ENCODE results near the gene CDK11A. TPM values are rescaled to one million over a fixed set of nuclear protein-coding genes. Genes with fewer than 3 reads are reported as not detected.
A peak's percentile ranks its signal among the peaks of the same experiment; 100 is the strongest.
"Not testable (repeated sequence)": the region's sequence is repeated elsewhere in the genome, so short reads cannot be mapped to it uniquely, and the experiment has no call there.

Gene CDK11A
- total RNA-seq, 1 donor from 2014 or later = 10.3 TPM

DNA sequence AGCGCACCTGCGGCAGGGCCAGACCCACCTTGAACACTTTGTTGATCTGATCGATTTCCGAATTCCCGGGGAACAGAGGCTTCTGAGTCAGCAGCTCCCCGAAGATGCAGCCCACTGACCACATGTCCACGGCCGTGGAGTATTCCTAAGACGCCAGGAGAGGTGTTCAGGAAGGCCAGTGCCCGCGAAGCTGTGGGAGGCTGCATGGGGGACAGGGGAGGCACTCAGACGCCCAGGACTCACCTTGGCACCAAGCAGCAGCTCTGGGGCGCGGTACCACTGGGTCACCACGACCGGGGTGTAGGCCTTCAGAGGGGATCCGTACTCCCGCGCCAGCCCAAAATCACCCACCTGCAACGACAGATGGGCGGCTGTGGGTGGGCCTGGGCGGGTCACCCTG lies 20.4 kb downstream of the CDK11A start:
- H3K4me3 ChIP-seq (ENCODE audit: low read depth, low read length) = no peak overlapping the region
- TF ChIP-seq, protein P1, sequence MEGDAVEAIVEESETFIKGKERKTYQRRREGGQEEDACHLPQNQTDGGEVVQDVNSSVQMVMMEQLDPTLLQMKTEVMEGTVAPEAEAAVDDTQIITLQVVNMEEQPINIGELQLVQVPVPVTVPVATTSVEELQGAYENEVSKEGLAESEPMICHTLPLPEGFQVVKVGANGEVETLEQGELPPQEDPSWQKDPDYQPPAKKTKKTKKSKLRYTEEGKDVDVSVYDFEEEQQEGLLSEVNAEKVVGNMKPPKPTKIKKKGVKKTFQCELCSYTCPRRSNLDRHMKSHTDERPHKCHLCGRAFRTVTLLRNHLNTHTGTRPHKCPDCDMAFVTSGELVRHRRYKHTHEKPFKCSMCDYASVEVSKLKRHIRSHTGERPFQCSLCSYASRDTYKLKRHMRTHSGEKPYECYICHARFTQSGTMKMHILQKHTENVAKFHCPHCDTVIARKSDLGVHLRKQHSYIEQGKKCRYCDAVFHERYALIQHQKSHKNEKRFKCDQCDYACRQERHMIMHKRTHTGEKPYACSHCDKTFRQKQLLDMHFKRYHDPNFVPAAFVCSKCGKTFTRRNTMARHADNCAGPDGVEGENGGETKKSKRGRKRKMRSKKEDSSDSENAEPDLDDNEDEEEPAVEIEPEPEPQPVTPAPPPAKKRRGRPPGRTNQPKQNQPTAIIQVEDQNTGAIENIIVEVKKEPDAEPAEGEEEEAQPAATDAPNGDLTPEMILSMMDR (conservative IDR thresholded peaks at IDR 0.05; ENCODE audit: low read depth, low read length) = no peak
- no peak for DNase-seq (ENCODE audit: low read depth)

DNA sequence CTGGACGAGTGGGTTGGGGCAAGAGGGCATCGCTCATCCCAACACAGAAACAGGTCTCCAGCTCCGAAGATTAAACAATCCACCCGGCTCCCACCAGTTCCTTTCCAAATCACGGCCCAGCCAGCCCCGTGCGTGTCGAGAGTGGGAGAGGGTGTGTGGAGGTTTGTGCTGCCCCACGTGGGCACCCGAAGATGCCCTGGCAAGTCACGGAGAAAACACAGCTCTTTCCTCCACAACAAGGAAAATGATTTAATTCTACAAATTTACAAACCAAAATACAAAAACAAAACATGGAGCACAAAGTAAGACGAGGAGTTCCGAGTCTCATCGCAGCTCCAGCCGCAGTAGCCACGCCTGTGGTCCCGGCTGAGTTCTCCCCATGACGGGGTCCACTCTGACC lies 21.7 kb downstream of the CDK11A start:
- not testable (repeated sequence) for H3K4me3 ChIP-seq (ENCODE audit: low read depth, low read length); DNase-seq (ENCODE audit: low read depth)

DNA sequence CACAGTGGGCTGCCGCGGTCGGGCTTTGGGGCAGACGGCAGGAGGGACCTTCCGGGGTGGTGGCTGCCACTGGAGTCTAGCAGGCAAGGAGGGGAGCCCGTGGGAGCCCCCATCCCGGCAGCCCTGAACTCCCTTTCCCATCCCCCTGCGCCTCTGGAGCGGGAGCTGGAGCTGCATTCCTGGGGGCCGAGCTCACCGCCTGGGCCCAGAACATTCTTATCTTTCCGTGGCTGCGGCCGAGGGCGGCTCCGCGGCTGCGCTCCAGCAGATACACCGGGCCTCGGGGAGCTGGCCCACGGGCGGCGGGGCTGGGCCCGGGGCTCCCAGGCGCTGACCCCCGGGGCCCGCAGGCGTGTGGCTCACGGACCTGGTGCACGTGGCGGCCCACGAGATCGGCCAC lies 23.6 kb downstream of the CDK11A start:
- H3K4me3 ChIP-seq (ENCODE audit: low read depth, low read length); DNase-seq (ENCODE audit: low read depth): not testable (repeated sequence)

DNA sequence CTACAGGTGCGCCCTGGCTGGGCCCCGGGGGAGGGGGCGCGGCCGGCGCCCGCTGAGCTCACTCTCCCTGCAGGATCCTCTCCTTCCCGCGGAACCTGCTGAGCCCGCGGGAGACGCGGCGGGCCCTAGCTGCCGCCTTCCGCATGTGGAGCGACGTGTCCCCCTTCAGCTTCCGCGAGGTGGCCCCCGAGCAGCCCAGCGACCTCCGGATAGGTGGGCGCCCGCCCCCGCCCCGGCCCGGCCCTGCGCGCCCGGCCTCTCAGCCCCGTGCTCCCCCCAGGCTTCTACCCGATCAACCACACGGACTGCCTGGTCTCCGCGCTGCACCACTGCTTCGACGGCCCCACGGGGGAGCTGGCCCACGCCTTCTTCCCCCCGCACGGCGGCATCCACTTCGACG lies 24.1 kb downstream of the CDK11A start:
- not testable (repeated sequence) for H3K4me3 ChIP-seq (ENCODE audit: low read depth, low read length); DNase-seq (ENCODE audit: low read depth)

DNA sequence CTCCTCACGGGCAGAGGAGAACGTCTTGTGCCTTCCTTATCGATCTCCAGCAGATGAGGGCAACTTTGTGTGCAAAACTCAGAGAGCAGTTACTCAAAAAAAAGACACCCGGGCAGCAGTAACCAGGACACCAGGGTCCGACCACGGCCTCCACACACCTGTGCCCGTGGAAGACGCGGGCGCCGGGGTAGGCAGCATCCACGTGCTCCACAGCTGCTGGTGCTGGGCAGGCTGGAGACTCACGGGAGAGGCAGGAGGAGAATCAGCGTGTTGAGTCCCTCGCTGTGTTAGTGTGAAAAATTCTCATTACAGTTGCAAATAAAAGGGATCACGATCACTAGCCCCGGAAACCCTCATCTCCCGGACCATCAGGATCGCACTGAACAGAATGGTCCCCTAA lies 25.1 kb downstream of the CDK11A start:
- H3K4me3 ChIP-seq (ENCODE audit: low read depth, low read length); DNase-seq (ENCODE audit: low read depth): not testable (repeated sequence)

DNA sequence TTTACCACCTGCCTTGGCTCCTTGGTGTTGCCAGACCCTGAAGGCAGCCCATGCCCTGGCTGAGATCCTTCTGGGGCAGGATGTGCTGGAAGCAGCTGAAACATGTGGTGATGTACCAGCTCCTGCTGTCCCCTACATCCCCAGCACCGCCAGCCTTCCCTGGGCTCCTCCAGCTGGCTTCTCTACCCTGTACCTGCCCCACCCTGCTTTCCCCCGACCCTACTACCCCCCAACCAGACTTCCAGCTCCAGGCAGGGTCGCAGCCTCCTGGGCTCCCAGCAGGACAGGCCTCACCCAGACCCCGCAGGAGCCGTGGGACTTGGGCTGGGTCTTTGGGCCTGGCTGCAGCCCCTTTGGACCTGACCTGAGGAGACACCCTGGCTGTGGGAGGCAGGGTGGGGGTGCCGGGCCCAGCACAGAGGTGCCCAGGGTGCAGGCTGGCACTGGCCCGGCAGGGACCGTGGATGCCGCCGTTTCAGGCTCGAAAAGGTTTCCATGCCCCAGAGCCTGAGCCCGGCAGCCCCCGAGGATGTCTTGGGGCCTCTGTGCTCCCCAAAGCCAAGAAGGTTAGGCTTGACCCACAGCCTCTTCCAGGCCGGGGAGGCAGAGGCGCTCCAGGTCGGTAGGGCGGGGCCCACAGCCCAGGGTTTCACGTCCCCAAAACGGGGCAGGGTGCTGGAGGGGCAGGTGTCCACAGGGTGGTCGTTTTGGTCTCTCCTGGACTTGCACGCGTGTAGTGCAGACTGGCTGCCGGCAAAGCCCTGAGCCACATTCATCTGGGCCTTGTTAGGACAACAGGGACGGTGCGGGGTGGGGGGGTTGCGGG lies 26.6 kb downstream of the CDK11A start:
- not testable (repeated sequence) for H3K4me3 ChIP-seq (ENCODE audit: low read depth, low read length); DNase-seq (ENCODE audit: low read depth)

DNA sequence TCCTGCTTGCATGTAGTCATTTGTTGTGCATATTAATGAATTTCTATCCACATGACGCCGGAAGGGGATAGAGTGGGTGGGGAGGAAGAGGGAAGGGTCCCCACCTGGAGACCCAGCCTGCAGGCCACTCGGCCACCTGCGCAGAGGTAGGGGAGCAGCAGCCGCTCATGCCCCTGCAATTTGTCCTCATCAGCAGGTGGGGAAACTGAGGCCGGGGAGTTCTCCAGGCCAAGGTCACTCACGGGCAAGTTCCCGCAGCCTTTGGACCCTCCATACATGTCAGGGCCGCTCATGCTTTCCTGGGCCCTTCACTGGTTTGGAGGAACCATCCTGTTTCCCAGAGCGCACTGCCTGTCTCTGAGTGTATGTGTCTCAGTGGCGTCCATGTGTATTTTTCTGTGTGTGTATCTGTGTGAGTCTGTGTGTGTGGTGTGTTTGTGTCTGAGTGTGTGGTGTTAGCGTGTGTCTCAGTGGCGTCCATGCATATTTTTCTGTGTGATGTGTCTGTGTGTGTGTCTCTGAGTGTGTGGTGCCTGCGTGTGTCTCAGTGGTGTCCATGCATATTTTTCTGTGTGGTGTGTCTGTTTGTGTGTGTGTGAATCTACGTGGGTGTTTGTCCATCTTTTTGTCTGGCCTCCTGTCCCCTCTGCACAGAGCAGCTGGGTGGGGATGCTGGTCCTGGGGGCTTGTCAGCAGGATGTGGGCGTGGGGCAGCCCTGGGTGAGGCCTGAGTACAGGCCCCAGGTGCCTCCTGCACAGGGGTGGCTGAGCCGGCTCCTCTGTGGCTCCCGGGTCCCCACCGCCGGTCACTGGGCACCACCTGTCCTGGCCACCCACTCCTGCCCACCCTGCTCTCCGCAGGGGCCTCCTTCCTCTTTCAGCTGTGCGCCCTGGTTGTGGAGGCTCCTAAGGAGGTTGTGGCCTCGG lies 27.5 kb downstream of the CDK11A start:
- not testable (repeated sequence) for DNase-seq (ENCODE audit: low read depth)

DNA sequence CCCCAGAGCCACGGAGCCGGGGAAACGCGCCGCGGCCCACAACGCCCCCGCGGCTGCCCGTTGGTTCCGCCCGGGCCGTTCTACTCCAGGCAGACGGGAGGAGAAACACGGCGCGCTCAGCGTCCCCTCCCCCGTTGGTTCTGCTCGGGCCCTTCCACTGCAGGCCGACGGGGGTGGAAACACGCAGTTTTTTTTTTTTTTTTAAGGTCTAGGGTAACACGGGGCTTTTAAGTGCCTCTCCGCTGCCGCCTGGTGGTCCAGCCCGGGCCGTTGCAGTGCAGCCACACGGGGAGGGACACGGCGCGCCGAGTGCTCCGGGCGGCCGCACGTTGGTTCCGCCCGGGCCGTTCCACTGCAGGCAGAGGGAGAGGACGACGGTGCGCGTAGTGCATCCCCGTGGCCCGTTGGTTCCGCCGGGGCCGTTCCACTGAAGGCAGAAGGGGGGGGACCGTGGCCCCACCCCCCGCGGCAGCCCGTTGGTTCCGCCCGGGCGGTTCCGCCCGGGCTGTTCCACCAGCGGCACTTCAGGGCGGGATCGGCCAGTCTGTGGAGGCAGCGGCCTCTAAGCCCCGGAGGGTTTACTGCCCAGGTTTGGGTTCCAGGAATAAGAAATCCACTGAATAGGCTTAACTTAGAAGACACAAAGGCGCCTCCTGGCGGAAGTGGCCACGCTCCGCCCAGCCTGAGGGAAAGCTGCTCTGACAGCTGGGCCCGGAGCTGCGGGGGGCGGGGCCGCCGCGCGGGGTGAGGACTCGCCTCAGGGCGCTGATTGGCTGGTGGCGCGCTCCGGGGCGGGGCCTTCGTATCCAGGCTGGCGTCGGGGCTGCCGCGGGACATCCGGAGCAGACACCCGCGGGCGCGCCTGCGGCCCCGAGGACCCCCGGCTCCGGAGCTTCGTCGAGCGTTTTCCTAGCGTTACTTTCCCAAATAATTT lies 31.2 kb downstream of the CDK11A start, which contains the start of gene SLC35E2B:
TSS of gene SLC35E2B (minus strand) at position 82 of the 934 bp plus-strand sequence. CDS start 16,096 bp downstream, outside the sequence.
- peak; percentile 26 for DNase-seq (ENCODE audit: low read depth)
- H3K4me3 ChIP-seq (ENCODE audit: low read depth, low read length) = peak within 1 kb of the TSS; percentile 55

More for the DNA sequence above, 27.5 kb downstream of the CDK11A start:
- not testable (repeated sequence) for H3K4me3 ChIP-seq (ENCODE audit: low read depth, low read length)

DNA sequence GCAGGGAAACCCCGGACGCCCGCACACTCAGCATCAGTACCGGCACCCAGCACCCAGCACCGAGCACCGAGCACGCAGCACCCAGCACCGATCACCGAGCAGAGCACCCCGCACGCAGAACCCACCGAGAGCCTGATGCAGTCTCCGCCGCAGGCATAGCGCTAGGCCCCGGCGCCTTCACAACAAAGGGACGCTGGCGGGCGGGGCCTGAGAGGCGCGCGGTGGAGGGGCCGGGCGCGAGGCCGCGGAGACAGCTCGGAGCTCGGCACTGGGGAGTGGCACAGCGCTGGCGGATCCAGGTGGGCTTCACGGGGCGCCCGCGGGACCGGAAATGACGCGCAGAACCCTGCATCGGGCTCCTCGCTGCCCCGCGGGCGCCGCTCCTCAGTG lies 31.8 kb downstream of the CDK11A start:
- not testable (repeated sequence) for DNase-seq (ENCODE audit: low read depth)
- peak overlapping the region; percentile 55 for H3K4me3 ChIP-seq (ENCODE audit: low read depth, low read length)

DNA sequence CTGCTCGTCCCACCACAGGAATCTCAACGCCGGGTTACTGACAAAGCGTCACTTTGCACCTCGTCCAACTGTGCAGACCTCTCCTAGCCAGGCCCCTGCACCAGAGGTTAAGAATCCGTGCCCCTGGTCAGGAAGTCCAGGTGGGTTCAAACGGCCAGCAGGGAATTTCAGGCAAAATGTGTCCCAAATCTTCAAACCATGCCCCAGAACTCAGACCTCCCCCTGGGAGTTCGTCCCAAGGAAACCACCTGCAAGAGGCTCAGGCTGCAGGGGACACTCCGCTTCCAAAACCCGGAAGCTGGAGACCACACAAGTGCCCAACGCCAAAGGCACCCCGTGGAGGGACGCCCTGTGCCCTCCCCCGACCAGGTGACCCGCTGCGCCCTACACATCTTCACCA lies 32.7 kb downstream of the CDK11A start:
- not testable (repeated sequence) for DNase-seq (ENCODE audit: low read depth)
- H3K4me3 ChIP-seq (ENCODE audit: low read depth, low read length) = peak overlapping the region; percentile 44

DNA sequence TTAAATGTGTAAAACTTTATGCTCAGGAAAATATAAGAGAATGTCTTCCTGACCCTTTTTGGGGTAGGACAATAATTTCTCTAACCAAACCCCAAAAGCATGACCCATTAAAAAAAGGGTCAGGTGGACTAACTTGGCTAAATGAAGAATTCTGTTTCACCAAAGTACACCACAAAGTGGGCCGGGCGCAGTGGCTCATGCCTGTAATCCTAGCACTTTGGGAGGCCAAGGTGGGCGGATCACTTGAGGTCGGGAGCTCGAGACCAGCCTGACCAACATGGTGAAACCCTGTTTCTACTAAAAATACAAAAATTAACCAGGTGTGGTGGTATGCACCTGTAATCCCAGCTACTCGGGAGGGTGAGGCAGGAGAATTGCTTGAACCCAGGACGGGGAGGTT lies 34.6 kb downstream of the CDK11A start:
- DNase-seq (ENCODE audit: low read depth); H3K4me3 ChIP-seq (ENCODE audit: low read depth, low read length): not testable (repeated sequence)

DNA sequence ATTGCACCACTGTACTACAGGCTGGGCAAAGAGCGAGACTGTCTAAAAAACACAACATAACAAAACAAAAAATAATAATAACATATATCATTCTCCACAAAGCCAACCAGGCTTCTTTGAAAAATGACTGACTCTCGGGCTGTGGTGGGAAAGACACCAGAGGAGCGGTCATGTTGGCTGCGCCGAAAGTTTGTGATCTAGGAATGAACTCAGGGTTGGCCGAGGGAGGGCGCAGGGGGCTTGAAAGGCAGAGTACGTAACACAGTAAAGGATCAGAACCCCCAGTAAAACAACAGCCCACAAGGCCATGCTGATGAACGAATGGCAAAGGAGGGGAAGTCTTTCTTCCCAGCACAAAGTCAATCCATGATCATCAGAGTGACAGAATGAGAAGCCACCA lies 36.3 kb downstream of the CDK11A start:
- H3K4me3 ChIP-seq (ENCODE audit: low read depth, low read length) = no peak overlapping the region
- TF ChIP-seq, protein P1 (conservative IDR thresholded peaks at IDR 0.05; ENCODE audit: low read depth, low read length) = no peak
- DNase-seq (ENCODE audit: low read depth) = no peak

Data from epithelial cell of proximal tubule (primary cell).